Inflammatory macrophage treated with lipopolysaccharide for 1 hour (primary cell): ENCODE results near the gene FBXW5.

Experiments
- DNase-seq, 2 donors: peaks; one replicate each; pipeline ENCODE4 v3.0.0-alpha.2; 2020 to 2022

The FBXW5 gene

GRCh38 chr9:136944519-136945332 is at the start of gene FBXW5, which contains the start of gene C8G:
FBXW5 (minus strand) TSS chr9:136944738; CDS start chr9:136944083, 655 bp downstream.
C8G (plus strand) TSS chr9:136945243; CDS start chr9:136945321, 78 bp downstream.
- DNase-seq = peak; percentile 92 to 96

- no peak for DNase-seq
Measured at GRCh38 chr9:136992819-136993369, 48.4 kb upstream of the FBXW5 start.

GRCh38 chr9:136991993-136992818 is 47.7 kb upstream of the FBXW5 start, which contains the start of gene PAXX:
PAXX (plus strand) TSS chr9:136992422; CDS start chr9:136992444, 22 bp downstream.
- peak; percentile 86 to 92 for DNase-seq

GRCh38 chr9:136990242-136990911 is 45.8 kb upstream of the FBXW5 start:
- no peak for DNase-seq

- DNase-seq = no peak
Measured at GRCh38 chr9:136988872-136989271, 44.3 kb upstream of the FBXW5 start.

GRCh38 chr9:136985853-136986252 is 41.3 kb upstream of the FBXW5 start:
- no peak for DNase-seq

- DNase-seq = no peak
Measured at GRCh38 chr9:136985027-136985602, 40.6 kb upstream of the FBXW5 start.

- no peak for DNase-seq
Measured at GRCh38 chr9:136984464-136985026, 40.0 kb upstream of the FBXW5 start.

GRCh38 chr9:136983656-136984314 is 39.2 kb upstream of the FBXW5 start:
- no peak for DNase-seq

GRCh38 chr9:136983167-136983566 is 38.6 kb upstream of the FBXW5 start:
- DNase-seq = no peak

GRCh38 chr9:136982232-136983051 is 37.9 kb upstream of the FBXW5 start, which contains the start of gene LCNL1:
LCNL1 (plus strand) TSS chr9:136982993; CDS start chr9:136983587, 594 bp downstream.
- no peak for DNase-seq

GRCh38 chr9:136981588-136982231 is 37.2 kb upstream of the FBXW5 start:
- DNase-seq = no peak

GRCh38 chr9:136980669-136981478 is 36.3 kb upstream of the FBXW5 start:
- no peak for DNase-seq

- no peak for DNase-seq
Measured at GRCh38 chr9:136979769-136980587, 35.4 kb upstream of the FBXW5 start.

GRCh38 chr9:136978865-136979544 is 34.5 kb upstream of the FBXW5 start:
- DNase-seq = no peak

GRCh38 chr9:136978073-136978864 is 33.7 kb upstream of the FBXW5 start:
- DNase-seq = peak; percentile 38 to 51
